Mucosa of descending colon (tissue), 3 donors: ENCODE data around the gene KBTBD4. TPM values are rescaled to one million over a fixed set of nuclear protein-coding genes. Genes with fewer than 3 reads are reported as not detected.

Experiments used
- ATAC-seq: fragments of 200-7000 bp; cut with Tn5 transposase; one replicate; pipeline ENCODE4 v1.9.1; 2020; ENCODE audit warnings: mild to moderate bottlenecking, moderate library complexity
- DNase-seq, 3 donors: peaks; one replicate each; pipeline ENCODE4 v3.0.0-alpha.2; 2020
- H3K36me3 ChIP-seq: fragments of 200-600 bp; one replicate; pipeline ENCODE4 v1.8.0; 2021; ENCODE audit warnings: low read depth, mild to moderate bottlenecking
- H3K4me1 ChIP-seq: fragments of 200-600 bp; one replicate; pipeline ENCODE4 v1.8.0; 2021; ENCODE audit warnings: low read depth, mild to moderate bottlenecking
- H3K4me3 ChIP-seq: fragments of 200-600 bp; one replicate; pipeline ENCODE4 v1.8.0; 2021; ENCODE audit warnings: mild to moderate bottlenecking
- H3K9me3 ChIP-seq: fragments of 200-600 bp; one replicate; pipeline ENCODE4 v1.8.0; 2021; ENCODE audit warnings: mild to moderate bottlenecking
- CTCF ChIP-seq: fragments of 200-600 bp; IDR thresholded peaks from one replicate; pipeline ENCODE4 v1.8.0; 2022; ENCODE audit warnings: antibody characterized with exemption, mild to moderate bottlenecking
- intact Hi-C, 2 donors: fragments of 100-400 bp; cut with DNase I in 1 of 2; cut with micrococcal nuclease in 1 of 2; formaldehyde crosslinking; loops; one replicate each; pipeline versions ENCODE4 v1.11.0 to v1.11.1; 2022; cut with DNase I, micrococcal nuclease
- total RNA-seq, 3 donors: library from RNA; stranded (reverse); fragmentation: NEBNext Ultra II Directional in 2 of 3; extraction: Animal tissue kit (Norgen Biotek cat#: 25700) in 2 of 3; gene quantifications; one replicate each; pipeline versions ENCODE4 v1.2.1 to v1.2.4, GENCODE V29; 2021 to 2023
- donor health status: DM: no; HTN: no; CAD: no; lungs with moderate emphysema.
- donor health status: DM: no; HTN: no; CAD: no.
- donor health status: DM: no; HTN: yes; CAD: no.

Gene KBTBD4
- total RNA-seq, 3 donors from 2014 or later = 14.1 to 18.2 (median 16.0) TPM

- Histone ChIP-seq H3K9me3 (no peaks in the 10 kb centered on the region), H3K4me3 (no peak overlapping the region), H3K36me3 (no peaks in the 10 kb centered on the region), H3K4me1 (peaks cover 7% of the 10 kb centered on the region)
- ATAC-seq (no peak), DNase-seq (no peak)
- no peak for TF ChIP-seq CTCF
- intact Hi-C loops = no loop called here
Observed at GRCh38 chr11:47589977-47590861, 11.4 kb upstream of the KBTBD4 start.

- no peak for TF ChIP-seq CTCF
- H3K4me1 ChIP-seq = peaks cover 7% of the 10 kb centered on the region
- DNase-seq = peak in 2 of 3 donors; percentile 11 to 37
- H3K9me3 ChIP-seq = no peaks in the 10 kb centered on the region
- intact Hi-C loops = no loop called here
- H3K36me3 ChIP-seq = no peaks in the 10 kb centered on the region
- peak; percentile 41 for ATAC-seq
- H3K4me3 ChIP-seq = no peak overlapping the region
Observed at GRCh38 chr11:47589584-47589976, 10.8 kb upstream of the KBTBD4 start.

- Histone ChIP-seq H3K9me3 (no peaks in the 10 kb centered on the region), H3K36me3 (no peaks in the 10 kb centered on the region), H3K4me3 (no peak overlapping the region), H3K4me1 (peaks cover 7% of the 10 kb centered on the region)
- DNase-seq (no peak), ATAC-seq (no peak)
- intact Hi-C loops = no loop called here
- TF ChIP-seq CTCF = no peak
Observed at GRCh38 chr11:47589118-47589517, 10.3 kb upstream of the KBTBD4 start.

- Histone ChIP-seq H3K4me1 (no peaks in the 10 kb centered on the region), H3K9me3 (no peaks in the 10 kb centered on the region), H3K4me3 (no peak overlapping the region), H3K36me3 (peaks cover 5% of the 10 kb centered on the region)
- TF ChIP-seq CTCF = no peak
- intact Hi-C loops = no loop called here
- peak; percentile 22 to 68 (median 42) for DNase-seq
- ATAC-seq = peak; percentile 50
Observed at GRCh38 chr11:47587723-47588326, 9.1 kb upstream of the KBTBD4 start.

- no peak for ATAC-seq
- intact Hi-C loops = no loop called here
Observed at GRCh38 chr11:47587039-47587716, 8.4 kb upstream of the KBTBD4 start.

More at GRCh38 chr11:47587039-47587716, 8.4 kb upstream of the KBTBD4 start:
- no peak for DNase-seq
- Histone ChIP-seq H3K4me1 (no peaks in the 10 kb centered on the region), H3K36me3 (peaks cover 9% of the 10 kb centered on the region), H3K4me3 (no peak overlapping the region), H3K9me3 (no peaks in the 10 kb centered on the region)
- no peak for TF ChIP-seq CTCF
